HG03460 (cell line): ENCODE data around the gene CARMIL1.

Source experiments
- ATAC-seq: cut with Tn5 transposase; IDR thresholded peaks from one replicate; pipeline ENCODE4 v1.9.1; 2021; ENCODE audit not compliant: unreplicated experiment

The CARMIL1 gene

DNA sequence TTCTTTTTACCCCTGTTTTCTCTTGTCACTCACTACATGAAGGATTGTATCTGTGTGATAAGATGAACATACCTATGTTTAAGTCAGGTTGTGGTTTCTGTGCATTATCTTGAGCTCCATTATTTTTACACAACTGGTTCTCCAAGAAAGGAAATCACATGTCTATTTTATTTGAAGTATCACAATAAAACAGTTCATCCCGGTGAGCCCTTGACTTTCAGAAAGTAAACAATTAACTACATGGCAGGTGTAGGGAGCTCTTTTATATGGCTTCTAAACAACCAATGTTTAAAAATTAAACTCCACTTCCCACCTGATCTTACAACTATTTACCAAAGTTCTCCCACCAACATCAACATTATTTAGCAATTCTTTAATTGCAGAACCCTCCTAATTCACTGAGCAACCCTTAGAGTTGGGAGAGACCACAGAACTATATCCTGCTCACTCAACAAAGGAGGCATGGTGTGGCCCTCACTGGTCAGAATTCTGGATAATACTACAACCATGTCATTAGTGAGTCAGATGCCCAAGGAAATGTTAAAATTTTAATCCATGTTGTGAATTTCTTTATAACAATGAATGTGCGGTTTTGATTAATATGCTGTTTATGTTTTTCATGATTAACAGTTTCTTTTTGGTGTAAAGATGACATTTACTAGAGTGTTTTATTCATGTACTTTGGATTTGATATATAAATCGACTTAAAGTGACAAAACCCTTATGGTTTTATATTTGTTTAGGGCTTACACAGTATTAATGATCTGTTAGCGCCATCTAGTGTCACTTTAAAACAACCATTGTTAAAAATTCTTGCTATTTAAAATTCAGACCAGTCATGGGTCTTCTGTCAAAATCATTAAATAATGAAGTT, 322.9 kb downstream of the CARMIL1 start:
- ATAC-seq: no peak

DNA sequence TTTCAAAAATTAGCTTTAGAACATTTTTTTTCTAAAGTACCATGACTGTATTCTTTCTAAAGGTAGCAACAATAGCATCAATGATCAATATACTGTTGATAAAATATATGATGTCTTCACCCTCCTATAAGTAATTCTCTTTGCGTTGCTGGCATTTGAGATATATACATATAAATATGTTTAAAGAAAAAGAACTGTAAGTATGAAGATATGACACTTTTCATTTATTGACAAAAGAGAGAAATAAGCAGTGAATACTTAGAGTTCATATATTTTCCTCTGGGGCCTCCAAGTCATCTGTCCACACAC, 323.5 kb downstream of the CARMIL1 start:
- ATAC-seq: no peak

DNA sequence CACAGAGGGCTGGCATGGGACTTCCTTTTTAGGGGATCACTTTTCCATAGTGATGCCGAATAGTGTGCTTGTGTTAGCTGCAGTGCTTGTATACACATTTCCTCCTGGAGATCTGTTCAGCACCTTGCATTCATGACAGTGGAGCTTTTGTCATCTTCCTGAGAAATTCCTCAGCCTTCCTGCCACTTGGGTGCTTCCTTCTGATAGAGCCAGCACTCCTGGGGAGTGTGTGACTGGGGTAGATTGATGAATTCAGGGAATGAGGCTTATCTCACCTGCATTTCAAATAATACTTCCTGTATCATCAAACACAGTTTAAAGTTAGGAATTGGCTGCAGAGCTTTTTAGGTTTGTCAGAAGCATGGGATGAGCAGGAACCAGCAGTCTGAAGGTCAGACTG, 324.1 kb downstream of the CARMIL1 start:
- no peak for ATAC-seq

DNA sequence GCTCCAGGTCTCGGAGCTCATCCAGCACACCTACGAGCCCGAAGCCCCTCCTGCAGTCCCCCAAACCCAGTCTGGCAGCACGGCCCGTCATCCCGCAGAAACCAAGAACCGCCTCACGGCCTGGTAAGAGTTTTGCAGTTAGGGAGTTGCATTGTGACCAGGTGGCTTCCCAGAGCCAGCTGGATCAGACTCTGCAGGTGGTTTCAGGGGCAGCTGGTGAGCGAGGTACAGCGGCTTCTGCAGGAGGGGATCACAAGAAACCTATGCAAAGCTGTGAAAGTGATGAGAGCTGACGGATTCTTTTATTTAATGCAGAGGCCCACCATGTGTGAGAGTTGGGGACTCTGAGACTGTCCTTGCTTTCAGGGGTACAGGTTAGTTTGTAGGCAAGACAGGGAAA, 327.0 kb downstream of the CARMIL1 start:
- ATAC-seq: no peak

DNA sequence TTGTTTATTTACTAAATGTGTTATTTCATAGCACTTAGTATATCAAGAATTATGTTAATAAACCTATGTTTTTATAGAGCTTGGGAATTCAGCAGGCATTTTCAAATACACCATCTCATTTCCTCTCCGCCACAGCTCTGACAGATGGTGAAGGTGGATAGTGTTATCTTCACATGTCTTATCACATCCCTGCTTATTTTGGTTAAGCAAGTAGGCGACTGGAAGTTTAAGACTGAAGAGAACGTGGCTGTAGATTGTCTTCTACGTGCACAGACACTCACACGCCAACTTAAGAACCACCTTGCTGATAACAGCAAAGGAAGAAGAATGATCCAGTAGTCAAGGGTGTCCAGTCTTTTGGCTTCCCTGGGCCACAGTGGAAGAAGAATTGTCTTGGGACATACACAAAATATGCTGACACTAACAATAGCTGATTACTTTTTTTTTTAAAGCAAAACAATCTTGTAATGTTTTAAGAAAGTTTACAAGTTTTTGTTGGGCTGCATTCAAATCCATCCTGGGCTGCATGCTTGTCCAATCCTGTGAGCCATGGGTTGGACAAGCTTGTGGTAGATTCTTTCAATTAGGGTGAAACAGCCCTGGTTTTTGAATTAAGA, 329.5 kb downstream of the CARMIL1 start:
- no peak for ATAC-seq

DNA sequence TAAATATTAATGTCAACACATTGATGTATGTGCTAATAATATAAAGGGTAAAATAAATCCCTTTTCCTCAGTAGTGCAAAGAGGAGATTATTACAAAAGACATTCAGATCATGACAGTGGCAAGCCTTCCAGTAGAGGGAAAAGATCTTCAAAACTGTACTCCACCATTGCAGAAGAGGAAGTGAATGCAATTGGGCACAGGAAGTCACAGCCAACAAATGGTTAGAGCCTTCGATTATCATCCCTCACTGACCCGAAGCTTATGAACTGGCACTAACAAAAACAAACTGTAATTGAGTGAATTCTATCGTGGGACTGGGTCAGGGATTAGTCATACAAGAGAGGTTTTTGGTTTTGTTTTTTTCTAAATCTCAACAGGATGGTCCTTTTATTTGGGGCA, 333.5 kb downstream of the CARMIL1 start:
- no peak for ATAC-seq

DNA sequence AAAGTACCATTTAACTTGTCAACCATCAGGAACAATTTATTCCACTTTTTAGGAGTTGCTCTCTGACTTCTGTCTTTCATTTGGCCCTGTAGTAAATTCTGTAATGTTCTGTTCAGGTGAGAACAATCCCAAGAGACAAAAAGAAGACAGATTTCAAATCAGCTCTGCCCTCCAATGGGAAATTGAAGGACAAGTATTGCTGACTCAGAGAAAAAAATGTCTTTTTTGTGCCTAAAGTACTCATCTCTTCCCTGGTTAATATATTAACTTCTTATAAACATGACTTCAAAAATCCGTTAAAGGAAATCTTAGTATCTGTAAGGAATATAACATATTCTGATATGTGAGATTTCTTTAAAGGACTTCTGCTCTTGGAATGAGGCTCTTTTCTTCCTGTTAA, 334.2 kb downstream of the CARMIL1 start:
- ATAC-seq: no peak

DNA sequence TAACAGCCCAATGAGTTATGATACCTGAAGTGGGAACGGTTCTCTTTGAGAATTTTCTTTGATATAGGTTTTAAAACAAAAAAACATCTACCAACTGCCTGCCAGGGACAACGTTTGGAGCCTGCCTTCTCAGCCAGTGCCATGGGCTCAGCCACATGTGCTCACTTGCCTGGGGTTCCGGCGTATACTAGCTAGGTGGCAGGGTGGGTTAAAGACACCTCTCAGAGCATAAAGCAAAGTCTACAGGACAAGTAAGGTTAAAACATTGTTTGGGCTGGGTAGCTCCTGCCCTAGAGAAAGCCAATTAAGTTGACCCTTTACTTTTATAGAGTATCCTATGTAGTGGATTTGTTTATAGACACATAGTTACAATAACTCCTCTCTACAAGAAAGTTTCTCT, 334.9 kb downstream of the CARMIL1 start:
- ATAC-seq: no peak

DNA sequence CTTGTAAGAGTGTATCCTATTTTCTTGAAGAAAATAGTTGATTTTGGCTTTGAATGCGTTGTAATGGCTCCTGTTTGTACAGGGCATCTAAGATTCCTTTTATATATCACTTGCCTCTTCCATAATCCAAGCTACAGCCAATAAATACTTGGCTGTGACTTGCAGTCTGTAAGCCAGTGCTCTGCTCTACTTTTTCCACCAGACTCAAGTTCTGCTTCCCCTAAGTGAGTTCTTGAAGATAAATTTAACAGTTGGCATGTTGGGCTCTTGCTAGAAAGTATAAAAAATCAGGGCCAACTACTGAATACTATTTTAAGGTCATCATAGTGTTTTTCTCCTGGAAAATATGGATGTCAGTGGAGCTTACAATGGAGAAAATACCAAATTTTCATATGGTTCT, 336.3 kb downstream of the CARMIL1 start:
- ATAC-seq: no peak

DNA sequence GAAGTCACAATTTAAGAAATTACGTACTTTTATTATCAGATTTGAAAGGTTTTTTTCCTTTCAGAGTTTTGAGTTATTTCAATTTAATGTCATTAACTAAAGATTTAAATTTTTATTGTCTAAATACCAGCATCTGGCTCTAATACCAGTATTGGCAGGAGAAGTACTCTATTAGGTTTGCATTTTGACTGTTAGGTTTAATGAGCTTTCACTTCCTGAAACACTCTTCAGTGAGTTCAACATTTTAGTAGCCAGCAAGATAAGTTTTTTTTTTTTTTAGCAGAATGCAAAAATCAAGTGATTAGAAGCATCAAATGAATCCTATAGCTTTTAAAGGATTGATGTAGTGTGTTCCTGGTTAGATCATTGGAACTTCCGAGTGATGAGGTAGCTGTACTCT, 338.8 kb downstream of the CARMIL1 start:
- no peak for ATAC-seq

DNA sequence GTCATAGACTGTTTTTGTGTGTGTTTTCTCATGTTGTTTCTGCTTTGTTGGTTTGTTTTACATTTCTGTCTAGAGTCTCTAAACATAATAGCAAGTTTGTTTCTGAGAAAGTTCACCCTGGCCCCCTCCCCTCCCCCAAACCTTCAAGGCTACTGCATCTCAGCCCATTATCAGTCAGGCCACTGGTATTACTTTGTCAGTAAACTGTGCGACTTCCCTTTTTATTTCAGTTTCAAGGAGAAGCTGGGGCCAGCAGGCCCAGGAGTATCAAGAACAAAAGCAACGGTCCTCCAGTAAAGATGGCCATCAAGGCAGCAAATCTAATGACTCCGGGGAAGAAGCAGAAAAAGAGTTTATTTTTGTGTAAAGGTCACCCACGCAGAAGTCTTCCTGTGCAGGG, 340.0 kb downstream of the CARMIL1 start:
- no peak for ATAC-seq

DNA sequence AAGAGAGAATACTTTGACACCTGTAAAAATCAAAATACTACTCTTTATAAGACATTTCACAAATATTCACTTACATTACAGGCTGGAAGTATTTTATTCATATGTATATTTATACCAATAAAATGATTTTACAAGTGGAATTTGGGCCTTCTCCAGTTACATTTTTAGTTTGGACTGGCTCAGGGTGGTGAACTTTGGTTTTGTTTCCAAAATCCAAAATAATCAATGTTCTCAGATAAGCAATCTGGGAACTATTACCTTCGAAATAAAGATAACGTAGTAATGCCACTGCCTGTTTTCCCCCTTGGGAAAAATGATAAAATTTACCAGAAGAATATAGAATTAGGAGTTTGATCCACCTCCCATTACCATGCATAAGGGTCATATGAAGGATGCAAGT, 341.2 kb downstream of the CARMIL1 start:
- no peak for ATAC-seq

DNA sequence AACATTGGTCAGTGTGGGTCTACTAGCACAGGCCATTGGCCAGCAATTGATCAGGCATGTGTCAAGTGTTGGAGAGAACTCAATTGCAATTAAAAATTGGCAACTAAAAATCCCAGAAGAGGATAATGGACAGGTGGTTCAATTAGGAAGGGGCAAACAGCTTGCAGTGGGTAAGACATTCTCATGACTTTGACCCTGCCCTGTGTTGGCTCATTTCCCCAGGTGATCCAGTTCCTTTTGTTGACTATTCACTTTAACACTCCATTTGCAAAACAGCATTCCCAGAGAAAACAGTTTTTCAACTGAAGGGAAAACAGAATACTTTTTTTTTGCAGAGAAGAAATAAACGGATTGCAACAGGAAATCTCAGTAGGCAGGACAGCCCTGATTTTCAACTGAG, 343.9 kb downstream of the CARMIL1 start:
- ATAC-seq: no peak

DNA sequence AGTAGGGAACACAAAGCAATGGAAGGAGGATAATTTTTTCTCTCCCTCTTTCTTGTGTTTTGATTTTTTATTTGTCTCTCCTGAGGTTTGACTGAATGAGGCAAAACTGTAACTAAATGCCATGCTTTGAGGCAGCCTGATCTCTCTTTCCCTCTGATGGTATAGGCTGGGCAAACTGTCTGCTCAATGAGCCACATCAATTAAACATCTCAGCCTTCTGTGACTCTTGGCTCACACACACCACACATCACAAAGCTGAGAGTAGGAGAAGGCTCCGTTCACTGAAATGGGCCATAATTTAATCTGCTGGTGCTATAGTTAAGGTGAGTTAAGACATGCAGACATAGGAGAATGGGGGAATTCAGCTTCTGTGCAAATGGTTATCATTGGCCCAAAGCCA, 344.7 kb downstream of the CARMIL1 start:
- no peak for ATAC-seq

DNA sequence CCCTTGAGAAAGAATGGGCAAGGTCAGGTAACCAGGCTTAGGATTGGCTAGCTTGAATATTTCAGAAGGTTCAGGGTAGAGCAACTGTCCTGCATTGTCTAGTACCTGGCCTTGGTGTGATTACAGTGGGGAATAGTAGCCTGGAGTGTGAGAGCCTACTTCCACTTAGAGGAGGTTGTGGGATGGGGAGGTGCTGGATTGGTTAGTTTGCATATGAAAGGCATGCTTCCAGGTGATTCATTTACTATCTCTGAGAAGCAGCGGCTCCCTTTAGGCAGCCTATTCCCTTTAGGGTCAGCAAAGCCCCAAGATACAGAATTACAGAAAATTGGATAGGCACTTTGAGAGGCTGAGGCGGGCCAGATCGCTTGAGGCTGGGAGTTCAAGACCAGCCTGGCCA, 347.8 kb downstream of the CARMIL1 start:
- no peak for ATAC-seq

DNA sequence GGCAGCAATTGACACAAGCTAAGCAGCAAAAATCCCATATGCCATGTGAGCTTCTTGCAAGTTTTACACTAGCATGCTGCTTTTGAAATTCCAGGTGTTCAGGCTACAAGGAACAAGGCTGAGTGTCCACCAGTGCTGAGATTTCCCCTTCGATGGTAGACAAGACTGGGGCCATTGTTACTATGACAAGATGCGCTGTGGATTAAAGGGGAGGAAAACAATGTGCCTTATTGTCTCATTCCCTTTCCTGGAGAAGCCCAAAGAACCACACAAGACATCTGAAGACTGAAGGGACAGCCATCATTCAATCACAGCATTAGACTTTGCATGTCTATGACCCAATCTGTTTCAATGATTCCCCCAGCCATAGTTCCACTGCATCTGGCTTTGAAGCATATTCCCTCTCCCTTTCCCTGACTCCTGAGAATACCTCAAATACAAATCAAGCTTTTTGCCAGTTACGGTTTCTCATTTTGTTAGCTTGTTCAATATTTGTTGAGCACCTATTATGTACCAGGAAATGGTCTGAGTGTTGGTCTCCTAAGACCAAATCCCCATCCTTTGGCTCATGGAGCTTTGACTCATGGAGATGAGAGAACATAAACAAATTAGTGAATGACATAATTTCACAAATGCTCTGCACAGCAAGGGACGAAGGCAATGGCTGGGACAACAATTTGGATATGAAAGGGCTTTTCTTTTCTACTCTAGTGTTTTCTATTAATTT, 349.5 kb downstream of the CARMIL1 start:
- no peak for ATAC-seq

DNA sequence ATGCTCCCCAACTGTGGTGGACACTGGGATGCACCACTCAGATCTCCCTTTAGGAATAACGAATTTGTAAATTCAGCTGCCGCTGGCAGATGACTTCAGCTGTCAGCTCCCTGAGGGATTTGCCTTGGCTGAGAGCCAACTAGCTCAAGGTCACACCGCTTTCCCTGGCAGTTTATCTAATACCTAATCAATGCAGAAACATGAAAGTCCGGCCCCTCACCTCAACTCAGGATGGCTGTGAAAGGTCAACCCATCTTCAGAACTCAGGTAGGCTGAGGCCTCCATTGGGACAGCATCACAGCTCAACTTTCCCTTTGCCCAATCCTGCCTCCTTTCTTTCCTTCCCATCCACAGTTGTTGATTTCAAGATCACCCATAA, 350.0 kb downstream of the CARMIL1 start:
- no peak for ATAC-seq

DNA sequence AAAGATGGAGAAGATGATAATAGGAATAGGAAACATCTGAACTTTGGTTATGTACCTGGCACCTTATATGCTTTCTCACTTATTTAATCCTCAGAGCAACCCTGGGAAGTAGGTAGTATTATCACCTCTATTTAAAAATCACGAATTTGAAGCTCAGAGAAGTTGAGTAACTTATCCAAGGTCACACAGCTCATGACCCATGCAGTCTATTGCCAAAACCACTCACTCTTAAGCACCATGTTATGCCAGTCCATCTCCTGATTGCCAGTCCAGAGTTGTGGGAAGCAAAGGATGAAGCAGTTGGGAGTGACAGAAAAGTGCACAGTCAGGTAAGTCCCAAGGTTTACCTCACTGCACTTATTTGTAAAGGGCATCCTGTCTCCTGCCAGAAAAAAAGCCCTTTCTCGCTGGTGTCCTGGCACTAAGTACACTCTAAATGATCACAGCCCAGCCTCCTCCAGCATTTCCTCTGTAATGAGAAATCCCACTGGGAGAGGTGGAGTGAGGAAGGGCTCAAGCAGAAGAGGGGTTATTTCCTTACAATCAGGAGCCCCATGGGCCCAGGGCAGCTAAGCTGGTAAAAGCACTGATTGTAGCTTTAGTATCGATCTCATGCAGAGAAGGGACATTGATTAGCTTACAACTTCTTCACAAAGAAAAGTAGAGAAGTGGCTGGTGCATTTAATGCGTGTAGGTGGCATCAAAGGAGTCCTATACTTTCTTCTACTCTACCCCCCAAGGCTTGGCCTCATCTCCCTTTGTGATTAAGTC, 351.5 kb downstream of the CARMIL1 start:
- ATAC-seq: no peak

DNA sequence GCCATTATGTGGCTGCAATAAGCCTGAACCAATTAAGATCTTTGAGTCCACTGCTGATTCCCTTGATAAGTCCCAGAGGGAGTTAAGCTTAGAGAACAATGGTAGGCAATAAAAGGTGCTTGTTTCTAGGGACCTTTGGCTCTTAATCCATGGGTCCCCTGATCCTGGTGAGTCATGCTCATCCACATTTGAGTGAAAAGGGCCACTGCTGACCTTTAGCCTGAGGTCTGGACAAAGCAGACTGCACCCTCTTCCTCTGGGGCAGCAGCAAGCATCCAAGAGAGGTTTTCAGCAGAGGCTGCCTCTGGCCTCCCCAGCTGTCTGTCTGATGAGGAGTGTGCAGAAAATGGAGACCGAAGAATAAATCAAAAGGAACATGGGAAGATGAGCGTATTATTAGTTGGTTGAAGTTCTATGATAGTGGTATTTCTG, 356.7 kb downstream of the CARMIL1 start:
- no peak for ATAC-seq

DNA sequence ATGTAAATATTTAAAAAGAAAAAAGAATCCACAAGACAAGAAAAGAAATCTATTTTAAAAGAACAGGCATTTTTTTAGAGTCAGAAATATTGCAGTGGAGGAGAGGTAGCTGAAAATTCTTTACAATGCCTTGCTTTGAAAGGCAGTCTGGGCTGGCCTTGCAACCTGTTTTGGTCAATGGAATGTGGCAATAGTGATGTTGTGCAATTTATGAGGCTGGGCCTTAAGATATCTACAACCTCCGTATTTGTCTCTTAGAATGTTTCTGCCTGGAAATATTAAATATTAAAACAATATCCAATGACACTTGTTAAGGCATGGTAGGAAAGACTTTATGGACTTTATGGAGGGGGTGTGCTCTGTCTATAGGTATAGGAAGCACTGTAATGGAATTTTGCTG, 358.0 kb downstream of the CARMIL1 start:
- ATAC-seq: no peak

DNA sequence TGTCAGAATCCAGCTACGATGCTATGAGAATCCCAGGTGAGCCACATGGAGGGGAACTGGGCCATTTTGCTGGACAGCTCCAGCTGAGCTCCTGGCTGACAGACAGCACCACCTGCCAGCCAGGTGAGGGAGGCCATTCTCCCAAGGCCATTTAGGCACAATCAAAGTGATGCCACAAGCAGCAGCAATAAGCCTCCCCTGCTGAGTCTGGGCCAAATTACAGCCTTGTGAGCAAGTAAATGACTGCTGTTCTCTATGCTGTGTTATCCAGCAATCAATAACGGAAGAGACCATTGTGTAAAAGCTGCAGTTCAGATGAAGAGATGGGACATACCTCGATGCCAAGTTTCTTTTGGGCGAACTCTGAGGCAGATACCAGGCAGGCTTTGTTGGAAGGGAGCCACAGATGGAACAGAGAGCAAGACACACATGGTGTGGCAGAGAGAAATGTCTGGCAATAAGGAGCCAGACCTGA, 358.8 kb downstream of the CARMIL1 start:
- ATAC-seq: no peak
